GM12873 (cell line): ENCODE measurements around the gene FOCAD.

Experiments used
- CTCF ChIP-seq: IDR thresholded peaks from 2 replicates; pipeline ENCODE4 v1.5.1; 2012; ENCODE audit warnings: low read depth, mild to moderate bottlenecking, moderate library complexity, low read length, control low read depth; ENCODE audit not compliant: insufficient read depth; ENCODE audit errors: missing control alignments

FOCAD gene

GRCh38 chr9:20760246-20760891 lies 76.3 kb downstream of the FOCAD start:
- no peak for TF ChIP-seq CTCF

- no peak for TF ChIP-seq CTCF
Observed at GRCh38 chr9:20770947-20771346, 86.9 kb downstream of the FOCAD start.

- TF ChIP-seq CTCF = no peak
Observed at GRCh38 chr9:20771729-20772128, 87.7 kb downstream of the FOCAD start.

- no peak for TF ChIP-seq CTCF
Observed at GRCh38 chr9:20775683-20776082, 91.6 kb downstream of the FOCAD start.

- no peak for TF ChIP-seq CTCF
Observed at GRCh38 chr9:20781092-20781491, 97.0 kb downstream of the FOCAD start.

DNA sequence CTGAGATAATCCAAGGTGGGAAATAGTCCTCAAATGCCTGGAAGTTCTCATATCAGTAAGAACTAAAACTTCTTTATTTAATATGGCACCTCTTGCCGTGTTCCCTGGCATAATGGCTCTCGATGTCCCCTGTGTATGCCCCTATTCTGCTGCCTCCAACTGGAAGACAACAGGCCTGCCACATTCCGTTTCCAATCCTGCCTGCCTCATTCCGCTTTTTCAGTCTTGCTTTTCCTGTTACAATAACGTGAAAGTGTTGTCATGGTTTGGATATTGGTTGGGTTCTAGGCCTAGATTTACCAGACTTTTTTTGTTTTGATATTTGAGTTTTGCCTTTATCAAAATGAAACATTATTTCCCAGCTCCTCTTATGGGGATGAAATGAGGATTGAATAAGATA lies 98.2 kb downstream of the FOCAD start:
- TF ChIP-seq CTCF = no peak

GRCh38 chr9:20783057-20784038 lies 99.3 kb downstream of the FOCAD start:
- TF ChIP-seq CTCF = no peak
